ENCODE results near the gene EXOC7. TPM values are rescaled to one million over a fixed set of nuclear protein-coding genes. Genes with fewer than 3 reads are reported as not detected.

Gene EXOC7
- total RNA-seq, 2 donors from 2014 or later = 136 to 159 TPM

DNA sequence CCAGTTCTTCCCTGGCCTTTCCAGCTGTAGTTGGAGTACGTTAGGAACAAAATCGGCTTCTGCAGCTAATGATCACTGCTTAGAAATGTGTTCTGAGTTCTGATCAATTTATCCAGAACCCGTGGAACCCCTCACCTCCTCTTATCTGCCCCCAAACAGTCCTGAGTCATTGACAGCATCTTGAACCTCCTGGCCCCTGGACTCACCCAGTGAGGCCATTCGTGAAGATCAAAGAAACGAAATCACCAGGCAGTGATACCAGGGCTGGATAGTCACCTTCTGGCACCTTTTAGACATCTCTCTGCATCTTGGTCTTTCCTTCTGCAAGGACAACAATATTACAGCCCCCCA lies 17.0 kb upstream of the EXOC7 start:
- intact Hi-C loops (cut with DNase I) = loop anchor here (1.0 to 5.0 kb wide), 3 partner anchors 62 to 177 kb away; no protein-coding TSS in a partner anchor
- Histone ChIP-seq H3K4me3 (no peak overlapping the region), H3K4me1 (replicated peaks) (peaks cover 6% of the 10 kb centered on the region), H3K9me3 (no peaks in the 10 kb centered on the region), H3K27ac (no peak overlapping the region), H3K36me3 (no peaks in the 10 kb centered on the region), H3K27me3 (replicated peaks; ENCODE audit: insufficient read depth) (no peaks in the 10 kb centered on the region)
- no peak for DNase-seq (ENCODE audit: low spot score)
- no peak for TF ChIP-seq POLR2AphosphoS5 (IDR thresholded peaks at IDR 0.05)
- no peak for TF ChIP-seq POLR2A (IDR thresholded peaks at IDR 0.05)
- TF ChIP-seq, protein P1, sequence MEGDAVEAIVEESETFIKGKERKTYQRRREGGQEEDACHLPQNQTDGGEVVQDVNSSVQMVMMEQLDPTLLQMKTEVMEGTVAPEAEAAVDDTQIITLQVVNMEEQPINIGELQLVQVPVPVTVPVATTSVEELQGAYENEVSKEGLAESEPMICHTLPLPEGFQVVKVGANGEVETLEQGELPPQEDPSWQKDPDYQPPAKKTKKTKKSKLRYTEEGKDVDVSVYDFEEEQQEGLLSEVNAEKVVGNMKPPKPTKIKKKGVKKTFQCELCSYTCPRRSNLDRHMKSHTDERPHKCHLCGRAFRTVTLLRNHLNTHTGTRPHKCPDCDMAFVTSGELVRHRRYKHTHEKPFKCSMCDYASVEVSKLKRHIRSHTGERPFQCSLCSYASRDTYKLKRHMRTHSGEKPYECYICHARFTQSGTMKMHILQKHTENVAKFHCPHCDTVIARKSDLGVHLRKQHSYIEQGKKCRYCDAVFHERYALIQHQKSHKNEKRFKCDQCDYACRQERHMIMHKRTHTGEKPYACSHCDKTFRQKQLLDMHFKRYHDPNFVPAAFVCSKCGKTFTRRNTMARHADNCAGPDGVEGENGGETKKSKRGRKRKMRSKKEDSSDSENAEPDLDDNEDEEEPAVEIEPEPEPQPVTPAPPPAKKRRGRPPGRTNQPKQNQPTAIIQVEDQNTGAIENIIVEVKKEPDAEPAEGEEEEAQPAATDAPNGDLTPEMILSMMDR (IDR thresholded peaks at IDR 0.05) = no peak
- WGBS = 93% methylated on average over 5 of the region's 5 CpGs

DNA sequence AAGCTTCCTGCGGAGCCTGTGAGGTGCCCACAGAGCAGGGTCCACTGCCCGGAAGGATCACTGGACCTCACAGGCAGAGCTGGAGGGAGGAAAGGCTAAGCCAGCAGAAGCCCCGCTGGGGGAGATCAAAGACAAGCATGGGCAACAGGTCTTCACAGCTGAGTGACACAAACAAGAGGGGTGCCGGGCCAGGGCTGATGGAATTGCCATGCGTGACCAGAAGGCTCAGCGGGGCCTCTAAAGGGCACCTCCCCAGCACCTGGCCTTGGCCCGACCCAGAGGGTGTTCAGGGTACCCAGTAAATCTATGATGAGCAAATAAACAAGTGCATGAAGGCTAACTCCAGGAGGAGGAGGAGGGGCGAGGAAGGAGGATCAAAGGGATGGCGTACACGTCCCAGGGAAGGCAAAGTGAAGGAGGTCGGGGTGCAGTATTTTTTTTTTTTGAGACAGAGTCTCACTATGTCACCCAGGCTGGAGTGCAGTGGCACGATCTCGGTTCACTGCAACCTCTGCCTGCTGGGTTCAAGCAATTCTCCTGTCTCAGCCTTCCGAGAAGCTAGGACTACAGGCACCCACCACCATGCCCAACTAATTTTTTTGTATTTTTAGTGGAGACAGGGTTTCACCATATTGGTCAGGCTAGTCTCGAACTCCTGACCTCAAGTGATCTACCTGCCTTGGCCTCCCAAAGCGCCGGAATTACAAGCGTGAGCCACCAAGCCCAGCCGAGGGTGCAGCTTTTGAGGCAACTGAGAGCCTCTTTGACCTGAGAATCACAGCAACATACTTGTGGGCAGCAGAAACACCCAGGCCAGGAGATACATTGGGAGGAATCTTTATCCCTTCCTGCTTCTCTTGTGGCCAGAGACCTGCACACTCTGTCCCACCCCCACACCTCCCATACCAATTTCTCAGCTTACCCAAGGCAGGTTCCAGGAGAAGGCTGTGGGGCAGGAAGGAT lies 16.1 kb upstream of the EXOC7 start:
- Histone ChIP-seq H3K27me3 (replicated peaks; ENCODE audit: insufficient read depth) (no peaks in the 10 kb centered on the region), H3K4me3 (no peak overlapping the region), H3K4me1 (replicated peaks) (peaks cover 6% of the 10 kb centered on the region), H3K9me3 (no peaks in the 10 kb centered on the region), H3K36me3 (no peaks in the 10 kb centered on the region), H3K27ac (no peak overlapping the region)
- no peak for DNase-seq (ENCODE audit: low spot score)
- WGBS = 79% methylated on average over 19 of the region's 19 CpGs
- intact Hi-C loops (cut with DNase I) = loop anchor here (5.0 kb wide), 2 partner anchors 63 to 178 kb away; no protein-coding TSS in a partner anchor
- TF ChIP-seq, protein P1 (IDR thresholded peaks at IDR 0.05) = no peak
- TF ChIP-seq POLR2A (IDR thresholded peaks at IDR 0.05) (no peak), POLR2AphosphoS5 (IDR thresholded peaks at IDR 0.05) (no peak)

DNA sequence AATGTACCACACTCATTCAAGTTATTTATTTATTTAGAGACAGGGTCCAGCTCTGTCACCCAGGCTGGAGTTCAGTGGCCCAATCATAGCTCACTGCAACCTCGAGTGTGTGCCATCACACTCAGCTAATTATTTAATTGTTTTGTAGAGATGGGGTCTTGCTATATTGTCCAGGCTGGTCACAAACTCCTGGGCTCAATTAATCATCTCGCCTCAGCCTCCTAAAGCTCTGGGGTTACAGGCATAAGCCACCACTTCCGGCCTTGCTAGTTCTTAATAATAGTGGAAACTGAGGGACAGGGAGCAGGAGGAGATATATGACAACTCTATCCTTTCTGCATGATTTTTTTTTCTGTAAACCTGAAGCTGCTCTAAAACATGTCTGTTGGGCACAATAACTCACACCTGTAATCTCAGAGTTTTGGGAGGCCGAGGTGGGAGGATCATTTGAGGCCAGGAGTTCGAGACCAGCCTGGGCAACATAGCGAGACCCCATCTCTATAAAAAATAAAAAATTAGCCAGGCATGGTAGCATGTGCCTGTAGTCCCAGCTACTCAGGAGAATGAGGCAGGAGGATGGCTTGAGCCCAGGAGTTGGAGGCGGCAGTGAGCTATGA lies 11.7 kb upstream of the EXOC7 start:
- H3K27me3 ChIP-seq (replicated peaks; ENCODE audit: insufficient read depth) = no peaks in the 10 kb centered on the region
- DNase-seq (ENCODE audit: low spot score) = no peak
- H3K4me3 ChIP-seq = no peak overlapping the region
- no peaks in the 10 kb centered on the region for H3K4me1 ChIP-seq (replicated peaks)
- H3K9me3 ChIP-seq = no peaks in the 10 kb centered on the region
- intact Hi-C loops (cut with DNase I) = no loop called here
- TF ChIP-seq POLR2AphosphoS5 (IDR thresholded peaks at IDR 0.05) (no peak), POLR2A (IDR thresholded peaks at IDR 0.05) (no peak)
- TF ChIP-seq, protein P1 (IDR thresholded peaks at IDR 0.05) = no peak
- H3K36me3 ChIP-seq = no peaks in the 10 kb centered on the region
- H3K27ac ChIP-seq = no peak overlapping the region
- 92% methylated on average over 7 of the region's 7 CpGs for WGBS

DNA sequence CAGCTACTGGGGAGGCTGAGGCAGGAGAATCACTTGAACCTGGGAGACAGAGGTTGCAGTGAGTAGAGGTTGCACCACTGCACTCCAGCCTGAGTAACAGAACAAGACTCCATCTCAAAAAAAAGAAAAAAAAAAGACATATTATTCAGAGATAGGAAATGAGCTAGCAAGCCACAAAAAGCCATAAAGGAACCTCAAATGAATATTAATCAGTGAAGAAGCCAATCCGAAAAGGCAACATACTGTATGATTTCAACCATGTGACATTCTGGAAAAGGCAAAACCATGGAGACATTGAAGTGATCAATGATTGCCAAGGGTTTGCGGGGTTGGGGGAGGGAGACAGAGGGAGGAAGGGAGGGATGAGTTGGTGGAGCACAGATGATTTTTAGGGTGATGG lies 8.4 kb upstream of the EXOC7 start:
- intact Hi-C loops (cut with DNase I) = no loop called here
- Histone ChIP-seq H3K4me3 (no peak overlapping the region), H3K27ac (no peak overlapping the region), H3K36me3 (no peaks in the 10 kb centered on the region), H3K27me3 (replicated peaks; ENCODE audit: insufficient read depth) (no peaks in the 10 kb centered on the region), H3K4me1 (replicated peaks) (no peaks in the 10 kb centered on the region), H3K9me3 (no peaks in the 10 kb centered on the region)
- no peak for TF ChIP-seq POLR2A (IDR thresholded peaks at IDR 0.05)
- no peak for TF ChIP-seq POLR2AphosphoS5 (IDR thresholded peaks at IDR 0.05)
- TF ChIP-seq, protein P1 (IDR thresholded peaks at IDR 0.05) = no peak
- WGBS = 94% methylated on average over 2 of the region's 2 CpGs
- no peak for DNase-seq (ENCODE audit: low spot score)

Measured in prostate gland (tissue), 2 donors.